OCI-M2 (cell line): ENCODE results near the gene PALD1.

Experiments
- DNase-seq: peaks from one replicate; lab custom pipeline; 2025; ENCODE audit not compliant: unreplicated experiment; lab: John Stamatoyannopoulos, UW

The PALD1 gene

GRCh38 chr10:70535001-70535400 is 56.4 kb downstream of the PALD1 start:
- no peak for DNase-seq

- no peak for DNase-seq
These were observed 56.9 kb downstream of the PALD1 start for GRCh38 chr10:70535451-70535850.

- no peak for DNase-seq
These were observed 57.8 kb downstream of the PALD1 start for GRCh38 chr10:70536196-70536861.

GRCh38 chr10:70537398-70538194 is 59.0 kb downstream of the PALD1 start:
- DNase-seq, result no peak

- DNase-seq, result no peak
These were observed 59.6 kb downstream of the PALD1 start for GRCh38 chr10:70538195-70538520.

GRCh38 chr10:70538731-70539338 is 60.3 kb downstream of the PALD1 start:
- DNase-seq, result no peak

GRCh38 chr10:70539471-70539870 is 60.9 kb downstream of the PALD1 start:
- DNase-seq, result no peak

GRCh38 chr10:70540089-70540788 is 61.7 kb downstream of the PALD1 start:
- DNase-seq, result no peak

GRCh38 chr10:70540789-70541360 is 62.3 kb downstream of the PALD1 start:
- no peak for DNase-seq

GRCh38 chr10:70541736-70542564 is 63.4 kb downstream of the PALD1 start:
- no peak for DNase-seq

GRCh38 chr10:70542565-70542938 is 64.0 kb downstream of the PALD1 start:
- DNase-seq, result no peak

- no peak for DNase-seq
These were observed 65.3 kb downstream of the PALD1 start for GRCh38 chr10:70543911-70544310.

- no peak for DNase-seq
These were observed 66.1 kb downstream of the PALD1 start for GRCh38 chr10:70544431-70545340.

- no peak for DNase-seq
These were observed 68.0 kb downstream of the PALD1 start for GRCh38 chr10:70546584-70546983.

GRCh38 chr10:70549351-70549961 is 70.9 kb downstream of the PALD1 start:
- no peak for DNase-seq

GRCh38 chr10:70549962-70550458 is 71.4 kb downstream of the PALD1 start:
- DNase-seq, result peak; percentile 0

- no peak for DNase-seq
These were observed 71.9 kb downstream of the PALD1 start for GRCh38 chr10:70550459-70550858.

- no peak for DNase-seq
These were observed 72.9 kb downstream of the PALD1 start for GRCh38 chr10:70551466-70551865.

GRCh38 chr10:70551971-70552422 is 73.4 kb downstream of the PALD1 start:
- DNase-seq, result no peak
